Neural progenitor cell (in vitro differentiated cells): ENCODE data around the gene COL20A1. TPM values are rescaled to one million over a fixed set of nuclear protein-coding genes. Genes with fewer than 3 reads are reported as not detected.
A peak's percentile ranks its signal among the peaks of the same experiment; 100 is the strongest.

ENCODE experiments used
- DNase-seq: peaks from one replicate; pipeline ENCODE4 v3.0.0-alpha.2; 2016; ENCODE audit warnings: low spot score
- H2AFZ ChIP-seq: fragments of 200-600 bp; sonication (generic); replicated peaks from 2 replicates; pipeline ENCODE4 v1.6.1; 2016; ENCODE audit warnings: antibody characterized with exemption
- H3F3A ChIP-seq: fragments of 200-600 bp; sonication (generic); 2 replicates; pipeline ENCODE4 v1.6.1; 2016; ENCODE audit warnings: antibody characterized with exemption, low read depth
- H3K27ac ChIP-seq: fragments of 200-600 bp; sonication (generic); 2 replicates; pipeline ENCODE4 v1.5.1; 2016; ENCODE audit warnings: mild to moderate bottlenecking
- H3K27me3 ChIP-seq: fragments of 200-600 bp; sonication (generic); 2 replicates; pipeline ENCODE4 v1.6.1; 2016; ENCODE audit warnings: mild to moderate bottlenecking, moderate library complexity
- H3K36me3 ChIP-seq: fragments of 200-600 bp; sonication (generic); 2 replicates; pipeline ENCODE4 v1.5.1; 2016
- H3K4me1 ChIP-seq: fragments of 200-600 bp; sonication (generic); 2 replicates; pipeline ENCODE4 v1.6.1; 2016; ENCODE audit warnings: mixed run types
- H3K4me2 ChIP-seq: fragments of 200-600 bp; sonication (generic); 2 replicates; pipeline ENCODE4 v1.6.1; 2016
- H3K4me3 ChIP-seq: fragments of 200-600 bp; sonication (generic); 2 replicates; pipeline ENCODE4 v1.5.1; 2016
- H3K79me2 ChIP-seq: fragments of 200-600 bp; sonication (generic); 2 replicates; pipeline ENCODE4 v1.6.1; 2016; ENCODE audit warnings: low read depth
- H3K9ac ChIP-seq: fragments of 200-600 bp; sonication (generic); 2 replicates; pipeline ENCODE4 v1.6.1; 2016
- H3K9me3 ChIP-seq: fragments of 200-600 bp; sonication (generic); 2 replicates; pipeline ENCODE4 v1.5.1; 2016; ENCODE audit warnings: low read depth
- H4K20me1 ChIP-seq: fragments of 200-600 bp; sonication (generic); 2 replicates; pipeline ENCODE4 v1.6.1; 2016; ENCODE audit warnings: low read depth
- H3K27ac Mint-ChIP-seq: 3 replicates; pipeline ENCODE4 v1.8.0; 2021; ENCODE audit warnings: mixed read lengths
- H3K27me3 Mint-ChIP-seq: 2 replicates; pipeline ENCODE4 v1.8.0; 2022; ENCODE audit warnings: low read depth, mild to moderate bottlenecking, inconsistent platforms, moderate library complexity, mixed read lengths; ENCODE audit not compliant: insufficient read depth
- H3K36me3 Mint-ChIP-seq: 3 replicates; pipeline ENCODE4 v1.8.0; 2021; ENCODE audit warnings: mixed read lengths
- H3K4me1 Mint-ChIP-seq: 3 replicates; pipeline ENCODE4 v1.8.0; 2021; ENCODE audit warnings: mixed read lengths
- H3K4me3 Mint-ChIP-seq: 3 replicates; pipeline ENCODE4 v1.8.0; 2021; ENCODE audit warnings: mild to moderate bottlenecking, moderate library complexity, mixed read lengths
- H3K9me3 Mint-ChIP-seq: 3 replicates; pipeline ENCODE4 v1.8.0; 2020; ENCODE audit warnings: mixed read lengths
- CTCF ChIP-seq: fragments of 200-600 bp; sonication (generic); IDR thresholded peaks from 2 replicates; pipeline ENCODE4 v1.5.1; 2017; ENCODE audit warnings: antibody characterized with exemption, mild to moderate bottlenecking
- EZH2 ChIP-seq: fragments of 200-600 bp; sonication (generic); IDR thresholded peaks from 2 replicates; pipeline ENCODE4 v1.6.1; 2017; ENCODE audit warnings: antibody characterized with exemption, mild to moderate bottlenecking, moderate library complexity
- EZH2phosphoT487 ChIP-seq: fragments of 200-600 bp; sonication (generic); IDR thresholded peaks from 2 replicates; pipeline ENCODE4 v1.6.1; 2017; ENCODE audit warnings: antibody characterized with exemption
- total RNA-seq: library from RNA; depleted of rRNA; stranded (reverse); fragments of >200 nt; gene quantifications from 2 replicates; pipeline ENCODE4 v1.2.3, GENCODE V29; 2015; ENCODE audit warnings: low replicate concordance

The COL20A1 gene
- total RNA-seq, 1 donor from 2014 or later: 0.37 TPM

- peaks cover 48% of the 10 kb centered on the region for H3K4me1 ChIP-seq
- Mint-ChIP-seq H3K4me3 (peak overlapping the region; percentile 72), H3K9me3 (no peaks in the 10 kb centered on the region), H3K4me1 (peaks cover 42% of the 10 kb centered on the region), H3K36me3 (peaks cover 2% of the 10 kb centered on the region), H3K27ac (peak overlapping the region; percentile 72), H3K27me3 (peaks cover 24% of the 10 kb centered on the region)
- DNase-seq: no peak
- H3K79me2 ChIP-seq: no peaks in the 10 kb centered on the region
- H3F3A ChIP-seq: peaks cover 28% of the 10 kb centered on the region
- H3K27ac ChIP-seq: no peak overlapping the region
- H3K36me3 ChIP-seq: no peaks in the 10 kb centered on the region
- peaks cover 50% of the 10 kb centered on the region for H3K27me3 ChIP-seq
- no peak overlapping the region for H3K4me3 ChIP-seq
- peaks cover 32% of the 10 kb centered on the region for H4K20me1 ChIP-seq
- no peak for TF ChIP-seq CTCF
- no peak for TF ChIP-seq EZH2
- no peak for TF ChIP-seq EZH2phosphoT487
- peak overlapping the region; percentile 35 for H3K4me2 ChIP-seq
- no peak overlapping the region for H3K9ac ChIP-seq
- no peak overlapping the region for H2AFZ ChIP-seq
- no peaks in the 10 kb centered on the region for H3K9me3 ChIP-seq
Observed at GRCh38 chr20:63363013-63363957, 70.3 kb downstream of the COL20A1 start.

- H3K27ac ChIP-seq: no peak overlapping the region
- peaks cover 2% of the 10 kb centered on the region for H3K36me3 Mint-ChIP-seq
- peaks cover 44% of the 10 kb centered on the region for H3K27me3 ChIP-seq
- peaks cover 28% of the 10 kb centered on the region for H3F3A ChIP-seq
- H3K4me2 ChIP-seq: peak overlapping the region; percentile 35
- H4K20me1 ChIP-seq: peaks cover 32% of the 10 kb centered on the region
- no peak overlapping the region for H3K4me3 Mint-ChIP-seq
- no peak overlapping the region for H3K4me3 ChIP-seq
- H3K79me2 ChIP-seq: no peaks in the 10 kb centered on the region
- peak overlapping the region; percentile 37 for H3K27ac Mint-ChIP-seq
- TF ChIP-seq EZH2phosphoT487: no peak
- TF ChIP-seq CTCF: no peak
- TF ChIP-seq EZH2: no peak
- peak; percentile 48 for DNase-seq
- peaks cover 23% of the 10 kb centered on the region for H3K27me3 Mint-ChIP-seq
- H3K36me3 ChIP-seq: no peaks in the 10 kb centered on the region
- no peak overlapping the region for H3K9ac ChIP-seq
- H2AFZ ChIP-seq: no peak overlapping the region
- peaks cover 44% of the 10 kb centered on the region for H3K4me1 Mint-ChIP-seq
- H3K9me3 Mint-ChIP-seq: no peaks in the 10 kb centered on the region
- H3K9me3 ChIP-seq: no peaks in the 10 kb centered on the region
- H3K4me1 ChIP-seq: peaks cover 48% of the 10 kb centered on the region
Observed at GRCh38 chr20:63363981-63364561, 71.1 kb downstream of the COL20A1 start.

GRCh38 chr20:63364801-63365585 lies 72.0 kb downstream of the COL20A1 start:
- Histone ChIP-seq H3K27ac (no peak overlapping the region), H2AFZ (no peak overlapping the region), H3K9me3 (no peaks in the 10 kb centered on the region), H3K9ac (no peak overlapping the region), H4K20me1 (peaks cover 31% of the 10 kb centered on the region), H3K36me3 (no peaks in the 10 kb centered on the region), H3K27me3 (peaks cover 35% of the 10 kb centered on the region), H3K4me3 (no peak overlapping the region), H3F3A (peaks cover 27% of the 10 kb centered on the region), H3K79me2 (no peaks in the 10 kb centered on the region), H3K4me2 (no peak overlapping the region), H3K4me1 (peaks cover 48% of the 10 kb centered on the region)
- Mint-ChIP-seq H3K4me1 (peaks cover 47% of the 10 kb centered on the region), H3K27me3 (peaks cover 20% of the 10 kb centered on the region), H3K27ac (peak overlapping the region; percentile 72), H3K9me3 (no peaks in the 10 kb centered on the region), H3K36me3 (peaks cover 2% of the 10 kb centered on the region), H3K4me3 (no peak overlapping the region)
- TF ChIP-seq CTCF (no peak), EZH2 (no peak), EZH2phosphoT487 (no peak)
- no peak for DNase-seq
